Measurements from ENCODE around the gene NOTUM. TPM values are rescaled to one million over a fixed set of nuclear protein-coding genes. Genes with fewer than 3 reads are reported as not detected.

The NOTUM gene
- total RNA-seq: 1 to 10 TPM in 1 of 2 donors, under 1 TPM in 1; 0.17 to 6.8 TPM

DNA sequence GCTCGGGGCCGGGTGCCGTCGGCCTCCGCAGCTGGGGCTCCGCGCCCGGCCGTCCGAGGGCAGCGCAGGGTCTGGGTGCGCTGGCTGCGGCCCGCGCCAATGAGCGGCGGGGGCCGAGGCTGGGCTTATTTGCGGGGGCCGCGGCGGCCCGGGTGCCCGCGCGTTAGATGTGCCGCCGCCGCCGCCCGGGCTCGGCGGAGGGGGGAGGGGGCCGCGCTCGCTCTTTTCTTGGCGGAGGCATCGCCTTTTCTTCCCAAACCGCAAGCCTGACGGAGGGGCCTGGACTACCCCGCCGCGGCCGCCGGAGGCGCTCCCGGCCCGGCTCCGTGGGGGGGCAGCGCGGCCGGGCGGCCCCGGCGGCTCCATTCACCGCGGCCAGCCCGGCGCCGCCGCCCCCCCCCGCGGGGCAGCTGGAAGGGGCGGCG, at the start of gene NOTUM:
Gene NOTUM (minus strand): TSS at position 101 of the 425 bp plus-strand sequence. CDS start 278 bp downstream, outside the sequence.
- H3K4me1 Mint-ChIP-seq: no peaks in the 10 kb centered on the region
- no peaks in the 10 kb centered on the region for H3K9me3 Mint-ChIP-seq
- no peak within 1 kb of the TSS for H3K27ac Mint-ChIP-seq
- H3K4me3 Mint-ChIP-seq: peak within 1 kb of the TSS; percentile 7
- ATAC-seq (replicated peaks): no peak
- H3K27me3 Mint-ChIP-seq: peaks cover 14% of the 10 kb centered on the region
- H3K36me3 Mint-ChIP-seq (ENCODE audit: low read depth): no peaks in the 10 kb centered on the region

DNA sequence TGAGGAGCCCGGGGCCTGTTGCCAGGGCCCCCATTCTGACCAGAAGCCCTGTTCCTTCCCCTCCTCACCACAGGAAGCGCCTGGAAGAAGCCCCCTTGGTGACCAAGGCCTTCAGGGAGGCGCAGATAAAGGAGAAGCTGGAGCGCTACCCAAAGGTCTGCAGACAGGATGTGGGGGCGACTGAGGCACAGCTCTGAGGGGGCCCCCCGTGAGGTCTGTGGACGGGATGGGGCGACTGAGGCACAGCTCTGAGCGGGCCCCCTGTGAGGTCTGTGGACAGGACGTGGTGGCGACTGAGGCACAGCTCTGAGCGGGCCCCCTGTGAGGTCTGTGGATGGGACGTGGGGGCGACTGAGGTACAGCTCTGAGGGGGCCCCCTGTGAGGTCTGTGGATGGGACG, 48.4 kb upstream of the NOTUM start:
- no peaks in the 10 kb centered on the region for H3K36me3 Mint-ChIP-seq (ENCODE audit: low read depth)
- no peak for ATAC-seq (replicated peaks)
- H3K27me3 Mint-ChIP-seq: no peaks in the 10 kb centered on the region
- no peak overlapping the region for H3K4me3 Mint-ChIP-seq
- H3K9me3 Mint-ChIP-seq: no peaks in the 10 kb centered on the region
- H3K27ac Mint-ChIP-seq: no peak overlapping the region
- no peaks in the 10 kb centered on the region for H3K4me1 Mint-ChIP-seq

DNA sequence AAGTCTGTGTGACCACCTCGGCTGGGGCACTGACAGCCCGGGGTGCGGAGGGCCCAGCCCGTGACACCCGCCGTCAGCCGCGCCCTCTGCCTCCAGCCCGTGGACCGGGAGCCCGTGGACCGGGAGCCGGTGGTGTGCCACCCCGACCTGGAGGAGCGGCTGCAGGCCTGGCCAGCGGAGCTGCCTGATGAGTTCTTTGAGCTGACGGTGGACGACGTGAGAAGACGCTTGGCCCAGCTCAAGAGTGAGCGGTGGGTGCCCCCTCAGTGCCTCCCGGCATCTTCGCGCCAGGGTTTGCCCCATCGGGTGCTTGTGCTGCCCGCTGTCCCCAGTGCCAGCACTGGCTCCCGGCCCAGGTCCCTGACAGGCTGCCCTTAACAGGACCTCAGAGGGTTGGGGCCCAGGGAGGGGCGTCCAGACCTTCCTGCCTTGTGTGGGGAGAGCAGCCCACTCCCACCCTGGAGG, 48.0 kb upstream of the NOTUM start:
- no peak overlapping the region for H3K4me3 Mint-ChIP-seq
- no peaks in the 10 kb centered on the region for H3K4me1 Mint-ChIP-seq
- H3K9me3 Mint-ChIP-seq: no peaks in the 10 kb centered on the region
- no peaks in the 10 kb centered on the region for H3K36me3 Mint-ChIP-seq (ENCODE audit: low read depth)
- H3K27me3 Mint-ChIP-seq: no peaks in the 10 kb centered on the region
- no peak for ATAC-seq (replicated peaks)
- no peak overlapping the region for H3K27ac Mint-ChIP-seq

DNA sequence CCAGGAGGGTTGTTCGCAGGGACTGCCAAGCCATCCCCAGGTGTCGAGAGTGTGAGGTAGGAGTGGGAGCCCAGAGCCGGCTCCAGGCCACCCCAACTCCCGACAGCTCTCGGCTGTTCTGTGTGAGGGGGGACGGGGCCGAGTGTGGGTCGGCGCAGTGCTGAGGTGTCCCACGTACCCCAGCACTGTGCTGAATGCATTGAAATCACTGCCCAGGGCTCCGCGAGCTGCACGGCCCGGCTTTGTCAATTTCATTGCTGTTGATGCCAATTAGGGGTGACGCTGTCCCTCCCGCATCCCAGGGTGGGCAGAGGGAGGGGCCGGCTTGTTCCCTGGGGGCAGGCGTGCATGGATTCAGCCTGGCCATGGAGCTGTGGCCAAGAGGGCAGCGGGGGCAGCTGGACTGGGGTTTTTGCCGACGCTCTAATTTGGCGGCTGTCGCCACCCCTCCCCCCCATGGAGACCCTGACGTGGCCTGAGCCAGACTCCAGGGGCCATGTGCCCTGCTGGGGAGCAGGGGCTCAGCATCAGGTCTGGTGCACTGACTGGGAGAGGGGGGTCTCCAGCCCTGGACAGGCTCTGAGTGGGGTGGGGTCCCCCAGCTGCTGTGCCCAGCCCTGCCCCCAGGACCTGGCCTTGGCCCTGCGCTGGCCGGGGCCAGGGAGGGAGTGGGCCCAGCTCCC, 47.4 kb upstream of the NOTUM start:
- no peaks in the 10 kb centered on the region for H3K4me1 Mint-ChIP-seq
- H3K27me3 Mint-ChIP-seq: no peaks in the 10 kb centered on the region
- no peak overlapping the region for H3K4me3 Mint-ChIP-seq
- no peaks in the 10 kb centered on the region for H3K36me3 Mint-ChIP-seq (ENCODE audit: low read depth)
- H3K27ac Mint-ChIP-seq: no peak overlapping the region
- no peak for ATAC-seq (replicated peaks)
- no peaks in the 10 kb centered on the region for H3K9me3 Mint-ChIP-seq

DNA sequence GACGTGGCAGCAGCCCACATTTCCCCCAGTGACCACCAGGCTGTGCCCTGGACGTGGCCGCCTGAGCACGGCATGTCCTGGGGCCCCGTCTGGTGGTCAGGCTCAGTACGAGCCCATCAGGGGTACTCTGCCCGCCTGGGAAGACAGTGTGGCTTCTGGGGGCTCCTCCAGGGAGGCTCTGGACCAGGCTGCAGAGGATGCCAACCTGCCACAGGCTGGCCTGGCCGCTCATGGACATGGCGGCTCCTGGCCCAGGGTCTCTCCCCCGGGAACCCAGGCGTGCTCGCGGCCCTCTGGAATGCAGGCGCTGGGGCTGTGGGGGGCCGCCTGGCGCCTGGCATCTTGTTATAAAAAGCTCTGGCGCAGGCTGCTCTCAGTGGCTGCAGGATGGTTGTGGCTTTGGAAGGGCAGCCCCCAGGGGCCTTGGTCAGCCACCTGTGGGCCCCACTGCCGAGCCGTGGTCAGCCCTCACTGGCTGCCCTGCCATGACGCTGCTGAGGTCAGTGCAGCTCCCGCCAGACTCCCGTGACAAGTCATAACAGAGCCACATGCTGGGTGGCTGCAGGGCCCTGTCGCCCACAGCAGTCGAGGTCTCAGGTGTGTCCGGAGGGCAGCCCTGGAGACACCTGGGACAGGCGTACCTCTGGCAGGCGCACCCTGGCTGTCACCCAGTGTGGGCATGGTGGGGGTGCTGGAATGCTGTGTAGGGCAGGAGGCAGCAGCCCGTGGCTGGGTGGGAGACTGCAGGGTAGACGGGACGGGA, 46.7 kb upstream of the NOTUM start:
- H3K27me3 Mint-ChIP-seq: no peaks in the 10 kb centered on the region
- H3K36me3 Mint-ChIP-seq (ENCODE audit: low read depth): no peaks in the 10 kb centered on the region
- H3K27ac Mint-ChIP-seq: no peak overlapping the region
- H3K4me1 Mint-ChIP-seq: no peaks in the 10 kb centered on the region
- H3K4me3 Mint-ChIP-seq: no peak overlapping the region
- ATAC-seq (replicated peaks): no peak
- H3K9me3 Mint-ChIP-seq: no peaks in the 10 kb centered on the region

DNA sequence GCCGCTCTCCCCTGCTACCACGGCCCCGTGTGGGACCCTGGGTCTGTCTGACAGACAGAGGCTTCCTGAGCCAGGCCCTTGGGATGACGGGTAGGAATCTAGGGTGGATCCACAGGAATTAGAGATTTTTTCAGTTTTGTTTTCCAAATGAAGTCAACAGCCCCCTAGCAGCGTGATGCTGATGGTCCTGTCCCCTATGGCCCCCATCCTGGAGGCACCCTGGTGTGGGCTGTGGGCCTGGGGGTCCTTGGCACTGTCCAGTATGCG, 46.2 kb upstream of the NOTUM start:
- no peaks in the 10 kb centered on the region for H3K27me3 Mint-ChIP-seq

DNA sequence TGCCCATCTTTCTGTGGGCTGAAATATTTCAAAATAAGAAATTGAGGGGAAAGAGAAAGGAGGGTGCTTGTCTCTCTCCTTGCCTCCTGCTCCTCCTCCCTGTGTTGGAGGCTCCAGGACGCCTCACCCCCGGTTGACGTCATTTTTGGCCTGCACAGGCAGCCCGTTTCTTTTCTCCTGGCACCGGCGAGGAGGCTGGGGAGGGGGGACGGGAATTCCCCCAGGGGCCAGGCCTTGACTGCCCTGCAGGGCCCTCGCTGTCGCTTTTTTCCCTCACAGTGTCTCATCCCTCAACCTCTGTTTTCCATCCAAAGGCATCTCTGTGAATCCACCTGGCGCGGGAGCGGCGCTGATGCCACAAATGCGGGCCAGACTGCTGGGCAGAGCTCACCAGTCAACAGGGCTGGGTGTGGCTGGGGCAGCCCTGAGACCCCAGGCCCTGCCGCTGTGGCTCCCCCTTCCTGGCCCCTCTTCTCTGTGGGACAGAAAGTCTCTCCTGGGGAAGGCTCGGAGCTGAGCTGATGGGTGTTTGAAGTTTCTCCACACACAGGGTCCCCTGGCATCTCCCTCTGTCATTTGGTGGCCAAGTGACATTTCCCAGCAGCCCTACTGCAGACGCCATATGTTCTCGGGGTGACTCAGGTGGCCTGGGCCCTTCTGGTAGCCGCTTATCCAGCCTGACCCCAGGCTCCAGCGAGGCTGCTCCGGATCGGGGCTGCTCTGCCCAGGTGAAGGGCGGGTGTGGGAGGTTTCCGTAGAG, 45.7 kb upstream of the NOTUM start:
- H3K36me3 Mint-ChIP-seq (ENCODE audit: low read depth): no peaks in the 10 kb centered on the region
- ATAC-seq (replicated peaks): no peak
- no peak overlapping the region for H3K27ac Mint-ChIP-seq
- no peaks in the 10 kb centered on the region for H3K4me1 Mint-ChIP-seq
- H3K9me3 Mint-ChIP-seq: no peaks in the 10 kb centered on the region
- no peaks in the 10 kb centered on the region for H3K27me3 Mint-ChIP-seq
- no peak overlapping the region for H3K4me3 Mint-ChIP-seq

More for the DNA sequence above, 46.2 kb upstream of the NOTUM start:
- no peaks in the 10 kb centered on the region for H3K36me3 Mint-ChIP-seq (ENCODE audit: low read depth)
- no peak overlapping the region for H3K4me3 Mint-ChIP-seq
- no peaks in the 10 kb centered on the region for H3K4me1 Mint-ChIP-seq
- no peaks in the 10 kb centered on the region for H3K9me3 Mint-ChIP-seq
- H3K27ac Mint-ChIP-seq: no peak overlapping the region
- ATAC-seq (replicated peaks): no peak

DNA sequence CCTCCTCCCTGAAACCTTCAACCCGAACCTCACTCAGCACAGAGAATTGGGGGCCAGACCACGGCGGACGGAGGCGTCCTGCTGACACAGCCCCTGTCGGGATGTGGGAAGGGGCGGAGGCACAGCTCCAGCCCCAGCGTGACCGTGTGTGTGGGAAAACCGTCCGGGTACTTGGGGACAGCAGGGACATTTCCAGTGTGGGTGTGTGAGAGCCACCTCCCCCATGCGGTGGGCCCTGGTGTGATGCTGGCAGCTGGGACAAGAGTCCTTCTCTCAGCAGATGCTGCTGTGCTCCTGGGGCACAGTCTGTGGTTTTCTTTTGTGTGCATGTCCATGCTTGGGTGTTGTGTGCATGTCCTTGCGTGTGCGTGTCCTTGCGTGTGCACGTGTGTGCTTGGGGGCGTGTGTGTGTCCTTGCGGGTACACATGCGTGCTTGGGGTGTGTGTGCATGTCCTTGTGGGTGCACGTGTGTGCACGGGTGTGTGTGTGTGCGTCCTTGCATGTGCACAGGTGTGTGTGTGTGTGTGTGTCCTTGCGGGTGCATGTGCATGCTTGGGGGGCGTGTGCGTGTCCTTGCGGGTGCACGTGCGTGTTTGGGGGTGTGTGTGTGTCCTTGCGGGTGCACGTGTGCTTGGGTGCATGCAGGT, 44.8 kb upstream of the NOTUM start:
- Mint-ChIP-seq H3K36me3 (ENCODE audit: low read depth) (no peaks in the 10 kb centered on the region), H3K4me1 (no peaks in the 10 kb centered on the region), H3K27ac (no peak overlapping the region), H3K4me3 (no peak overlapping the region), H3K27me3 (no peaks in the 10 kb centered on the region), H3K9me3 (no peaks in the 10 kb centered on the region)
- ATAC-seq (replicated peaks): no peak

DNA sequence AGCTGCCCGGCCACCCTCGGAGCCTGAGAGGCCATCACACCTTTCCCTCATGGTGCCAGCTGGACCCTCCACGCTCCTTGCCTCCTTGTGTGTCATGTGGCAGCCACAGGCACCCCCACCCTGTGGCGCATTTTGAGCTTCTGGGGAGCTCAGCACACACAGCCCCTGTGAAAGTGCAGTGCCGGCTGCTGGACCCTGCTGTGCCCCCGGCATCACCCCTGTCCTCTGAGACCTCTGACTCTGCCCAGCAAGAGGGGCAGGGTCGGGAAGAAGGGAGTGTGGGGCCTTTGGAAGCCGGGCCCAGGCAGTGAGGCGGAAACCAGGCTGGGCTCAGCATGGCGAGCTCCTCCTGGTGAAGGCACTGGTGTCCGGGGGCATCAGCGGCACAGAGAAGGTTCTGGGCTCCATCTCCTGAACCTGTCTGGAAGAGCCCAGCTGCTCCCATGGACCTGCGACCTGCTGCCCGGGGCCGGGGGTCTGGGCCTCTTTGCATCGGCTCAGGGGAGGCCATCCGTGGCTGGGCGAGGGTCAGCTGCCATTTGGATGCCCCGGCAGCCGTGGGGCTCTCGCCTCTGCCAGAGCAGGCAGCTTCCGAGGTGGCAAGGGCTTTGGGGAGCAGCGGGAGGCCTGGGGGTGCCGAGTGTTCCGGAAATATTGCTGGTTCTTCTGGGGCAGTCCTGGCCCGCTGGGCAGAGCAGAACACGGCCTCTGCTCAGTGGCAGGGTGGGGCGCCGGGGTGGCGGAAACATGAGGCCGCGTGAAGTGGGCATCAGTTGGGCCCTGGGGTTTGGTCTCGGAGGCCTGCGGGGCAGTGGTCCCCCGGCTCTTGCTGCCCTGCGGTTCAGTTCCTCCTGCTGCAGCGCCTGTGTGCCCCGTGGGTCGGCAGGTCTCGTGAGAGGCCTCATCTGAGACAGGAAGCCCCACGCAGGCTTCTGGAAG, 43.8 kb upstream of the NOTUM start:
- no peaks in the 10 kb centered on the region for H3K27me3 Mint-ChIP-seq
- no peaks in the 10 kb centered on the region for H3K4me1 Mint-ChIP-seq
- no peaks in the 10 kb centered on the region for H3K36me3 Mint-ChIP-seq (ENCODE audit: low read depth)
- H3K27ac Mint-ChIP-seq: no peak overlapping the region
- ATAC-seq (replicated peaks): no peak
- H3K9me3 Mint-ChIP-seq: no peaks in the 10 kb centered on the region
- H3K4me3 Mint-ChIP-seq: no peak overlapping the region

DNA sequence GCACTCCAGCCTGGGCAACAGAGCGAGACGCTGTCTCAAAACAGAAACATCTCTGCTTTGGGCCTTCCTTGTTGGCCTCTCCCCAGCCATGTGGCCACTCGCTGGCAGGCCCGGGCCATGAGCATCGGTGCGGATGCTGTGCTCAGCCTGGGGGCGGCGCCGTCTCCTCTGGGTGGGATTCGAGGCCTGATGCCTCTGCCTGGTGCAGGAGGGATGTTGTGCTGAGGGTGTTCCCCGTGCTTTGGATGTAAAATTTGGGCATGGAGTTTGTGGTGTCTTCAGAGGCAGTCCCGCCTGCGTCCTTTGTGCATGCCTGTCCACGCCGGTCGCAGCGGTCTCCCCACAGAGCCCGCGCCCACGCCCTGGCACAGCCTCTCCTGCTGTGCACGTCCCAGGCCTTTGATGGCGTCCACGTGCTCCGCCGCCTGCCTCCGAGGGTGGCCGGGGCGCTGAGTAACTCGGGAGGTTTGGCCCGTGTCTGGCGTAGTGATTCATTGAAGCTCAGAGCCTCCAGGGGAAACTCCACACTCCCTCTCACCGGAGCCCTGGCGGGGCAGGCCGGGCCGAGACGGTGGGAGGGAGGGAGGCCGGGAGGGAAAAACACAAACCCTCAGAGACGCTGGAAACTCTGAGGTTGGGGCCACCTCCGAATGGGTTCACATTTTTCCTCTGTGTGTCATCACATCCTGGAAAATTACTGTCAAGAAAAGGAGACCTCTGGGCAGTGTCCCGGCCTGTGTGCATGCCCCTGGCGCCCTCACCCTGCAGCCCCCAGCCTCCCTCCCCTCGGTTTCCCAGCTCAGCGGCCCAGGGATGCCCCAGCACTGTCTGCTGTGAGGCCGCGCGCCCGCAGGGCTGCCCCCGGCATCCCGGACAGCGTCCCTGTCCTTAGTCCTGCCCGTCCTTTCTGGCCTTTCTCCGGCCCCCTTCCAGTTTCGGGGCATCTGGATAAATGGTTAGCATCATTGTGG, 42.7 kb upstream of the NOTUM start:
- Mint-ChIP-seq H3K4me3 (peak overlapping the region; percentile 50), H3K4me1 (no peaks in the 10 kb centered on the region), H3K27me3 (no peaks in the 10 kb centered on the region), H3K36me3 (ENCODE audit: low read depth) (no peaks in the 10 kb centered on the region), H3K27ac (peak overlapping the region; percentile 33), H3K9me3 (no peaks in the 10 kb centered on the region)
- ATAC-seq (replicated peaks): peak; percentile 97

DNA sequence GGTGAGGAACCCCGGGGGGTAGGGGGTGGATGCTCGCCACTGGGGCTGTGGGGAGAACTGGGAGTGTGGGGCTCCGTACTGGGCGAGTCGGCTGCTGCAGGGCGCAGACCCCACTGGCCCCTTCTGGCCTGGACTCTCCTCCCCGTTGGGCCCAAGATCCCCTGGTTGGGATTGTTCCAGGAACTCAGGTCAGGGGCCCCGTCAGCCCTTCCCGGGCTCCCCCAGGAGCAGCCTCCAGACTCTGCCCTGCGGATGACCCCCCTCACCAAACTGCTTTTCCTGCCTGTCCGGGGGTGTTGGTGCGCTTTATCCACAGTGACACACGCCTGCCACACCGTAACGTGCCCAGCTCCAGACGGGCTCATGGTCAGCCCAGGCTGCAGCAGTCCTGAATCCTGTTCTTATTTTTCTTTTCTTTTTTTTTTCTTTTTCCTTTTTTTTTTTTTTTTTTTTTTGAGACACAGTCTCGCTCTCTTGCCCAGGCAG, 40.6 kb upstream of the NOTUM start:
- no peaks in the 10 kb centered on the region for H3K9me3 Mint-ChIP-seq
- H3K4me3 Mint-ChIP-seq: no peak overlapping the region
- H3K27ac Mint-ChIP-seq: no peak overlapping the region
- ATAC-seq (replicated peaks): no peak
- no peaks in the 10 kb centered on the region for H3K4me1 Mint-ChIP-seq
- H3K36me3 Mint-ChIP-seq (ENCODE audit: low read depth): no peaks in the 10 kb centered on the region
- H3K27me3 Mint-ChIP-seq: no peaks in the 10 kb centered on the region

DNA sequence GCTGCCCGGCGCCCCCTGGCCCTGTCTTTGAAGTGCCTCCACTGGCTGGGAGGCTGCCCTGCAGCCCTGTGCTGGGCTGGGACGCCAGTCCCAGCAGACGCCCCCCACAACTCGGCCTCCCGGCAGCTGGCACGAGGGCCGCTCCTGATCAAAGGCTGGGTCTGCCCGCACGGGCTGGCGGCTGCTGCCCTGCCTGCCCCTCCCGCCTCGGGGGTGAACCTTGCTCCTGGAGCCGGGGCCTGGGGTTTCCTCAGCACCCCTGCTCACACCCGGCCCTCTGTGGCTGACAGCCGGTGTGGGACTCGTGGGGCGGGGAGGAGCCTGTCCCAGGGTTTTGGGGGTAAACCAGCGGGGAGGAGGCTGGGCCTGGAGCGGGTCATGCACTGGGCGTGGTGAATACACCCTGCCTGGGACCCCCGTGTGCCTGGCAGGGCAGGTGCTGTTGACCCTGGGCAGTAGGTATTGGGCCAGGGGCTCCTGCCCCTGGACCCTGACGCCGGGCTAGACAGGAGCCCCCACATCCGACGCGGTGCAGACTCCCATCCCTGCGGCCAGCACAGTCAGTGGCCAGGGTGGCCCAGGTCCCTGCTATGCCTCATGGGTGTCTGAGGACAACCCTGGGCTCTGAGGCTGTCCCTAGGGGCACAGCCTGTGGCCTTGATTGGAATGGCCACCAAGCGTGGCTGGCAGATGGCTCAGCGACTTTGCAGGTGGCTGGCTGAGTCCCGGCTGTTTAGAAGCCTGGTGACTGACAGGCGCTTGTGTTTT, 40.0 kb upstream of the NOTUM start:
- H3K27ac Mint-ChIP-seq: no peak overlapping the region
- no peaks in the 10 kb centered on the region for H3K9me3 Mint-ChIP-seq
- no peaks in the 10 kb centered on the region for H3K36me3 Mint-ChIP-seq (ENCODE audit: low read depth)
- no peaks in the 10 kb centered on the region for H3K27me3 Mint-ChIP-seq
- no peak overlapping the region for H3K4me3 Mint-ChIP-seq
- ATAC-seq (replicated peaks): no peak
- no peaks in the 10 kb centered on the region for H3K4me1 Mint-ChIP-seq

All from activated T-helper 17 cell treated with anti-CD3 and anti-CD28 coated beads, Interleukin-2, amount 50 U/mL, for 72 hours (primary cell).